Heart right ventricle (tissue), 16 donors: ENCODE data around the gene HTR3B. TPM values are rescaled to one million over a fixed set of nuclear protein-coding genes. Genes with fewer than 3 reads are reported as not detected.

Source experiments
- ATAC-seq, 8 donors: fragments of 200-7000 bp; cut with Tn5 transposase; one replicate each; pipeline ENCODE4 v1.9.1; 2020; ENCODE audit warnings: mild to moderate bottlenecking in 8 of 8, moderate library complexity in 8 of 8, moderate number of reproducible peaks in 1 of 8
- DNase-seq, 2 donors: peaks; one replicate each; pipeline ENCODE4 v3.0.0-alpha.2; 2020
- H3K27ac ChIP-seq, 10 donors: fragments of 200-600 bp; sonication (generic) in 2 of 10; one replicate each; pipeline versions ENCODE4 v1.5.0 to v1.8.0; 2020 to 2022; ENCODE audit warnings: mild to moderate bottlenecking in 3 of 10
- H3K27me3 ChIP-seq, 7 donors: fragments of 200-600 bp; one replicate each; pipeline ENCODE4 v1.8.0; 2021 to 2022; ENCODE audit warnings: mild to moderate bottlenecking in 2 of 7
- H3K36me3 ChIP-seq, 9 donors: fragments of 200-600 bp; sonication (generic) in 1 of 9; one replicate each; pipeline versions ENCODE4 v1.5.0 to v1.8.0; 2020 to 2022; ENCODE audit warnings: mild to moderate bottlenecking in 2 of 9
- H3K4me1 ChIP-seq, 9 donors: fragments of 200-600 bp; sonication (generic) in 1 of 9; one replicate each; pipeline versions ENCODE4 v1.5.0 to v1.8.0; 2020 to 2022; ENCODE audit warnings: mild to moderate bottlenecking in 4 of 9
- H3K4me3 ChIP-seq, 10 donors: fragments of 200-600 bp; sonication (generic) in 2 of 10; one replicate each; pipeline versions ENCODE4 v1.5.0 to v1.8.0; 2020 to 2022; ENCODE audit warnings: mild to moderate bottlenecking in 7 of 10, moderate library complexity in 2 of 10
- H3K9me3 ChIP-seq, 11 donors: fragments of 200-600 bp in 10 of 11; sonication (generic) in 2 of 11; one replicate each; pipeline versions ENCODE4 v1.5.0 to v1.8.0; 2013 to 2022; ENCODE audit warnings: mild to moderate bottlenecking in 2 of 11, control low read depth in 1 of 11, moderate library complexity in 1 of 11
- WGBS, 2 donors: extraction: QIAGEN DNeasy Blood & Tissue Kit; methylation state at CpG; one replicate each; pipeline ENCODE4 v1.1.7; 2013; ENCODE audit warnings: inconsistent platforms in 1 of 2; 5-methylcytosine and 5-hydroxymethylcytosine counted together
- intact Hi-C, 10 donors: fragments of 100-400 bp; cut with DNase I; formaldehyde crosslinking; loops; one replicate each; pipeline versions ENCODE4 v1.11.1 to v1.14.2; 2022
- polyA plus RNA-seq, 2 donors: library from polyadenylated mRNA; stranded (reverse); fragments of 200-250 nt; gene quantifications; one replicate each; pipeline ENCODE4 v1.2.3, GENCODE V29; 2013
- total RNA-seq, 10 donors: library from RNA; stranded (reverse); fragmentation: NEBNext Ultra II Directional in 3 of 10; extraction: Animal tissue kit (Norgen Biotek cat#: 25700) in 3 of 10; gene quantifications; one replicate each; pipeline versions ENCODE4 v1.2.1 to v1.2.4, GENCODE V29; 2021 to 2023
- TF ChIP-seq, protein P1 (sequence below), 9 donors: fragments of 200-600 bp; sonication (generic) in 2 of 9; IDR thresholded peaks; one replicate each; pipeline versions ENCODE4 v1.5.0 to v1.8.0; 2021 to 2022; ENCODE audit warnings: antibody characterized with exemption in 9 of 9, mild to moderate bottlenecking in 5 of 9, moderate library complexity in 1 of 9
- donor health status: Arrhythmogenic right ventricular cardiomyopathy.
- donor health status: ischemic (EF 13 %, LVEDD 7.1; RV severe dilation, severe dysfunction).
- donor health status: healthy with polysubstance abuse.
- donor health status: DM: no; HTN: yes; CAD: no.
- donor health status: DM: no; HTN: no; CAD: no.
- donor health status: ischemic (EF 25% LVEDD 6.9; RV normal size, moderate dysfunction).
- donor health status: ischemic (EF 25% LVEDD 5.7; RV mildly dilated, moderate dysfunction).
- donor health status: healthy.
- donor health status: DM: yes; HTN: yes; CAD: no.
- donor health status: Ischemic cardiomyopathy.
- donor health status: ischemic (EF 35%, LVEDD 5.7; RV mildly dilated, moderate dysfunction).
- donor health status: nonischemic (EF 11% LVEDD 7.7; RV severe dilation, severe dysfunction).
- donor health status: DM: yes; HTN: yes; CAD: no.
- donor health status: PGD.
- donor health status: ischemic (EF 29% LVEDD 5.4; RV normal size, mild dysfunction).
- donor health status: nonischemic (EF 23%, LVEDD 6.1; RV moderate dilation, normal function).

Gene HTR3B
- total and polyA plus RNA-seq, 12 donors, result not detected

DNA sequence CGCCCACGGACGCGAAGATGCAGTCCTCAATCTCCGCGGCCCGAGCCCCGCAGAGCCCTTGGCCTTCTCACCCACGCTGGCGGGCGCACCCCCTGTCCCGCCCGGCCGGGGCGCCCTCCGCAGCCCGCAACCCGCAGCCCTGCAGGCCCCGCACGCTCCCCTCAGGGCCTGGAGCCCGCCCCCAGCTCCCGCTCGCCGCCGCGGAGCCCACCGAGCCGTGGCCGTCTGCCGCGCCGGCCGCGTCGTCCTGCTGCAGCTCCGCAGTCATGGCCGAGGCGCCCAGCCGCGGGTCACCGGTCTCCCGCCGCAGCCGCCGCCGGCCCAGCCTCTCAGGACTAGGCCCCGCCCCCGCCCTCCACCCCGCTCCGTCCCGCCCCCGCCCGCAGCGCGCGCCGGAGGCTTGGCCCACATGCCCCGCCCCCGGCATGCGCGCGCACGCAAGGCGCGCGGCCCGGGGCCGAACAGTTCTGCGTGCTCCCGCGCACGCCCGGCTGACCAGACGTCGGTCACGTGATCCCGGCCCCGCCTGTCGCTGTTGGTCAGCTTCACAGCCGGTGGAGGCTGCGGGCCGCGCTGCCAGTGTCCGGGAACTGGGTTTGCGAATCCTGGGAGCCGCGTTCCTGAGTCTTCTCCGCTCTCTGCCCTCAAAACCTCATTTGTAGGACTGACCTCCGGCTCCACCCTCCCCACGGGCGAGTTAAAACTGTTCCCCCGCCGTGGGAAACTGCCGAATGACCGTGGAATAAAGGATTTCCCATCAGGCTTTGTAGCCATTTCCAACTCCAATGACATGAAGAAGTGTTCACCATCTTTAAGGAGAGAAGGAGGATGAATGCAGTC lies 29.1 kb upstream of the HTR3B start, which contains the start of gene USP28:
TSS of gene USP28 (minus strand) at position 339 of the 840 bp plus-strand sequence. CDS start at position 268, 71 bp downstream.
- Histone ChIP-seq H3K4me3 (peak within 1 kb of the TSS; percentile 50 to 91 (median 84)), H3K9me3 (no peaks in the 10 kb centered on the region), H3K27ac (peak within 1 kb of the TSS; percentile 80 to 98 (median 94)), H3K27me3 (no peaks in the 10 kb centered on the region), H3K36me3 (no peaks in the 10 kb centered on the region), H3K4me1 (peaks cover 0 to 50% (median 30%) of the 10 kb centered on the region in 9 donors)
- intact Hi-C loops, result loop anchor here in 3 of 10 donors (10.0 kb wide), 2 partner anchors 299 to 319 kb away; no protein-coding TSS in a partner anchor
- peak; percentile 97 to 98 for DNase-seq
- peak; percentile 82 to 96 (median 90) for ATAC-seq
- 0 to 1% methylated on average over 65 to 95 of the region's 95 CpGs for WGBS, 2 donors
- TF ChIP-seq, protein P1, sequence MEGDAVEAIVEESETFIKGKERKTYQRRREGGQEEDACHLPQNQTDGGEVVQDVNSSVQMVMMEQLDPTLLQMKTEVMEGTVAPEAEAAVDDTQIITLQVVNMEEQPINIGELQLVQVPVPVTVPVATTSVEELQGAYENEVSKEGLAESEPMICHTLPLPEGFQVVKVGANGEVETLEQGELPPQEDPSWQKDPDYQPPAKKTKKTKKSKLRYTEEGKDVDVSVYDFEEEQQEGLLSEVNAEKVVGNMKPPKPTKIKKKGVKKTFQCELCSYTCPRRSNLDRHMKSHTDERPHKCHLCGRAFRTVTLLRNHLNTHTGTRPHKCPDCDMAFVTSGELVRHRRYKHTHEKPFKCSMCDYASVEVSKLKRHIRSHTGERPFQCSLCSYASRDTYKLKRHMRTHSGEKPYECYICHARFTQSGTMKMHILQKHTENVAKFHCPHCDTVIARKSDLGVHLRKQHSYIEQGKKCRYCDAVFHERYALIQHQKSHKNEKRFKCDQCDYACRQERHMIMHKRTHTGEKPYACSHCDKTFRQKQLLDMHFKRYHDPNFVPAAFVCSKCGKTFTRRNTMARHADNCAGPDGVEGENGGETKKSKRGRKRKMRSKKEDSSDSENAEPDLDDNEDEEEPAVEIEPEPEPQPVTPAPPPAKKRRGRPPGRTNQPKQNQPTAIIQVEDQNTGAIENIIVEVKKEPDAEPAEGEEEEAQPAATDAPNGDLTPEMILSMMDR (IDR thresholded peaks at IDR 0.05), result peak in 2 of 9 donors; percentile 16 to 18

DNA sequence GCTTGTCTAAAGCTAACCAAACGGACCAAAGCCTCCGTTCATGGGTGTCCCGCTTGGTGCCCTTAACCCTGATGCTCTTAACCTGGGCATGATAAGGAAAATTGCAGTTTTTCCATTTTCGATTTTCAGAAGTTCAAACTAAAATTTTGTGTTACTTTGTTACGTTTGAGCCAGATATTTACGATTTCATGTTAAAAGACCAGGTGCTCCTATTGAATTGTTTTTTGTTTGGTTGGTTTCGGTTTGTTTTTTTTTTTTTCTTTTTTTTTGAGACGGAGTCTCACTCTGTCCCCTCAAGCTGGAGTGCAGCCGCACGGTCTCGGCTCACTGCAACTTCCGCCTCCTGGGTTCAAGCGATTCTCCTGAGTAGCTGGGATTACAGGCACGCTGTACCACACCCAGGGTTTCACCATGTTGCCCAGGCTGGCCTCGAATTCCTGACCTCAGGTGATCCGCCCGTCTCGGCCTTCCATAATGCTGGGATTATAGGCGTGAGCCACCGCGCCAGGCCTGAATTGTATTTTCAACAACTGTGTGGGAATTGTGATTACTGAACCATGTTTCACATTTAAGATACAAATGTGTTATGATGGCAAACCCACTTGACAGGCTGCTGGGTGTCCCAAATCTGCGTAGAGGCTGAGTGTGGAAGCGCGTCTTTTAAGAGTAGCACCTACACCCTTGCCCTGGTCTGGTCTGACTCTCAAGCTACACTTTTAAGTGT lies 28.4 kb upstream of the HTR3B start:
- peak overlapping the region in 9 of 10 donors; percentile 36 to 91 (median 71) for H3K4me3 ChIP-seq
- peak overlapping the region; percentile 80 to 98 (median 94) for H3K27ac ChIP-seq
- ATAC-seq, result no peak
- 81 to 84% methylated on average over 24 of the region's 24 CpGs for WGBS, 2 donors
- peaks cover 0 to 42% (median 22%) of the 10 kb centered on the region in 9 donors for H3K4me1 ChIP-seq
- H3K27me3 ChIP-seq, result no peaks in the 10 kb centered on the region
- intact Hi-C loops, result loop anchor here in 3 of 10 donors (10.0 kb wide), 2 partner anchors 299 to 319 kb away; no protein-coding TSS in a partner anchor
- H3K9me3 ChIP-seq, result no peaks in the 10 kb centered on the region
- TF ChIP-seq, protein P1 (IDR thresholded peaks at IDR 0.05), result no peak
- H3K36me3 ChIP-seq, result no peaks in the 10 kb centered on the region
- no peak for DNase-seq

- no peak overlapping the region for H3K4me3 ChIP-seq
- ATAC-seq, result no peak
- no peak for DNase-seq
- H3K27ac ChIP-seq, result peak overlapping the region in 1 of 10 donors; percentile 98
- no peaks in the 10 kb centered on the region for H3K9me3 ChIP-seq
- intact Hi-C loops, result loop anchor here in 3 of 10 donors (10.0 kb wide), 2 partner anchors 298 to 318 kb away; no protein-coding TSS in a partner anchor
- WGBS, 2 donors, result 97 to 99% methylated on average over 8 of the region's 8 CpGs
- peaks cover 0 to 38% (median 16%) of the 10 kb centered on the region in 9 donors for H3K4me1 ChIP-seq
- TF ChIP-seq, protein P1 (IDR thresholded peaks at IDR 0.05), result no peak
- no peaks in the 10 kb centered on the region for H3K27me3 ChIP-seq
- H3K36me3 ChIP-seq, result no peaks in the 10 kb centered on the region
Measured at GRCh38 chr11:113876798-113877669, 27.6 kb upstream of the HTR3B start.
